ENCODE data around the gene DUS3L.
A peak's percentile ranks its signal among the peaks of the same experiment; 100 is the strongest.

DUS3L gene

GRCh38 chr19:5814852-5815246 lies 23.9 kb upstream of the DUS3L start:
- no peak overlapping the region for H3K9ac ChIP-seq (ENCODE audit: low read length)
- no peaks in the 10 kb centered on the region for H3K36me3 ChIP-seq (ENCODE audit: control insufficient read depth, insufficient read depth, low read length)
- no peaks in the 10 kb centered on the region for H3K27me3 ChIP-seq (ENCODE audit: control insufficient read depth, insufficient read depth, low read length)
- no peaks in the 10 kb centered on the region for H3K4me1 ChIP-seq (ENCODE audit: control insufficient read depth, insufficient read depth, low read length)
- no peak overlapping the region for H3K4me3 ChIP-seq (ENCODE audit: low read length)
- H3K27ac ChIP-seq (ENCODE audit: low read depth, low read length): no peak overlapping the region

- H3K4me3 ChIP-seq (ENCODE audit: low read length): no peak overlapping the region
- H3K27me3 ChIP-seq (ENCODE audit: control insufficient read depth, insufficient read depth, low read length): no peaks in the 10 kb centered on the region
- H3K36me3 ChIP-seq (ENCODE audit: control insufficient read depth, insufficient read depth, low read length): no peaks in the 10 kb centered on the region
- H3K9ac ChIP-seq (ENCODE audit: low read length): no peak overlapping the region
- no peak overlapping the region for H3K27ac ChIP-seq (ENCODE audit: low read depth, low read length)
- H3K4me1 ChIP-seq (ENCODE audit: control insufficient read depth, insufficient read depth, low read length): no peaks in the 10 kb centered on the region
Observed at GRCh38 chr19:5814123-5814851, 23.3 kb upstream of the DUS3L start.

GRCh38 chr19:5811117-5811516 lies 20.2 kb upstream of the DUS3L start:
- Histone ChIP-seq H3K4me1 (ENCODE audit: control insufficient read depth, insufficient read depth, low read length) (peaks cover 2% of the 10 kb centered on the region), H3K27ac (ENCODE audit: low read depth, low read length) (no peak overlapping the region), H3K27me3 (ENCODE audit: control insufficient read depth, insufficient read depth, low read length) (no peaks in the 10 kb centered on the region), H3K9ac (ENCODE audit: low read length) (no peak overlapping the region), H3K4me3 (ENCODE audit: low read length) (no peak overlapping the region), H3K36me3 (ENCODE audit: control insufficient read depth, insufficient read depth, low read length) (no peaks in the 10 kb centered on the region)

- Histone ChIP-seq H3K36me3 (ENCODE audit: control insufficient read depth, insufficient read depth, low read length) (no peaks in the 10 kb centered on the region), H3K4me1 (ENCODE audit: control insufficient read depth, insufficient read depth, low read length) (peaks cover 4% of the 10 kb centered on the region), H3K4me3 (ENCODE audit: low read length) (no peak overlapping the region), H3K9ac (ENCODE audit: low read length) (no peak overlapping the region), H3K27me3 (ENCODE audit: control insufficient read depth, insufficient read depth, low read length) (no peaks in the 10 kb centered on the region), H3K27ac (ENCODE audit: low read depth, low read length) (no peak overlapping the region)
Observed at GRCh38 chr19:5809469-5809868, 18.5 kb upstream of the DUS3L start.

GRCh38 chr19:5809053-5809452 lies 18.1 kb upstream of the DUS3L start:
- H3K27me3 ChIP-seq (ENCODE audit: control insufficient read depth, insufficient read depth, low read length): no peaks in the 10 kb centered on the region
- H3K9ac ChIP-seq (ENCODE audit: low read length): no peak overlapping the region
- H3K4me3 ChIP-seq (ENCODE audit: low read length): no peak overlapping the region
- peaks cover 4% of the 10 kb centered on the region for H3K4me1 ChIP-seq (ENCODE audit: control insufficient read depth, insufficient read depth, low read length)
- H3K36me3 ChIP-seq (ENCODE audit: control insufficient read depth, insufficient read depth, low read length): no peaks in the 10 kb centered on the region
- no peak overlapping the region for H3K27ac ChIP-seq (ENCODE audit: low read depth, low read length)

- Histone ChIP-seq H3K4me1 (ENCODE audit: control insufficient read depth, insufficient read depth, low read length) (peaks cover 4% of the 10 kb centered on the region), H3K9ac (ENCODE audit: low read length) (no peak overlapping the region), H3K27ac (ENCODE audit: low read depth, low read length) (no peak overlapping the region), H3K27me3 (ENCODE audit: control insufficient read depth, insufficient read depth, low read length) (no peaks in the 10 kb centered on the region), H3K4me3 (ENCODE audit: low read length) (no peak overlapping the region), H3K36me3 (ENCODE audit: control insufficient read depth, insufficient read depth, low read length) (no peaks in the 10 kb centered on the region)
Observed at GRCh38 chr19:5808120-5808816, 17.3 kb upstream of the DUS3L start.

GRCh38 chr19:5806905-5807304 lies 15.9 kb upstream of the DUS3L start:
- Histone ChIP-seq H3K4me1 (ENCODE audit: control insufficient read depth, insufficient read depth, low read length) (peaks cover 4% of the 10 kb centered on the region), H3K27ac (ENCODE audit: low read depth, low read length) (no peak overlapping the region), H3K4me3 (ENCODE audit: low read length) (no peak overlapping the region), H3K9ac (ENCODE audit: low read length) (no peak overlapping the region), H3K36me3 (ENCODE audit: control insufficient read depth, insufficient read depth, low read length) (no peaks in the 10 kb centered on the region), H3K27me3 (ENCODE audit: control insufficient read depth, insufficient read depth, low read length) (no peaks in the 10 kb centered on the region)

GRCh38 chr19:5806133-5806489 lies 15.1 kb upstream of the DUS3L start:
- H3K27me3 ChIP-seq (ENCODE audit: control insufficient read depth, insufficient read depth, low read length): no peaks in the 10 kb centered on the region
- H3K4me1 ChIP-seq (ENCODE audit: control insufficient read depth, insufficient read depth, low read length): peaks cover 4% of the 10 kb centered on the region
- H3K9ac ChIP-seq (ENCODE audit: low read length): no peak overlapping the region
- H3K4me3 ChIP-seq (ENCODE audit: low read length): no peak overlapping the region
- H3K36me3 ChIP-seq (ENCODE audit: control insufficient read depth, insufficient read depth, low read length): no peaks in the 10 kb centered on the region
- H3K27ac ChIP-seq (ENCODE audit: low read depth, low read length): peak overlapping the region; percentile 71

- H3K27me3 ChIP-seq (ENCODE audit: control insufficient read depth, insufficient read depth, low read length): no peaks in the 10 kb centered on the region
- peaks cover 4% of the 10 kb centered on the region for H3K4me1 ChIP-seq (ENCODE audit: control insufficient read depth, insufficient read depth, low read length)
- H3K4me3 ChIP-seq (ENCODE audit: low read length): peak overlapping the region; percentile 58
- H3K9ac ChIP-seq (ENCODE audit: low read length): peak overlapping the region; percentile 41
- peak overlapping the region; percentile 86 for H3K27ac ChIP-seq (ENCODE audit: low read depth, low read length)
- no peaks in the 10 kb centered on the region for H3K36me3 ChIP-seq (ENCODE audit: control insufficient read depth, insufficient read depth, low read length)
Observed at GRCh38 chr19:5805462-5806132, 14.6 kb upstream of the DUS3L start.

GRCh38 chr19:5804516-5805461 lies 13.8 kb upstream of the DUS3L start, which contains the start of gene NRTN:
Gene NRTN, plus strand, starts transcription at chr19:5805067. Its CDS starts 19,099 bp downstream, at chr19:5824166.
- Histone ChIP-seq H3K27ac (ENCODE audit: low read depth, low read length) (peak within 1 kb of the TSS; percentile 86), H3K4me1 (ENCODE audit: control insufficient read depth, insufficient read depth, low read length) (peaks cover 4% of the 10 kb centered on the region), H3K4me3 (ENCODE audit: low read length) (peak within 1 kb of the TSS; percentile 58), H3K9ac (ENCODE audit: low read length) (peak within 1 kb of the TSS; percentile 41), H3K36me3 (ENCODE audit: control insufficient read depth, insufficient read depth, low read length) (no peaks in the 10 kb centered on the region), H3K27me3 (ENCODE audit: control insufficient read depth, insufficient read depth, low read length) (no peaks in the 10 kb centered on the region)

- no peak overlapping the region for H3K9ac ChIP-seq (ENCODE audit: low read length)
- H3K4me1 ChIP-seq (ENCODE audit: control insufficient read depth, insufficient read depth, low read length): peaks cover 4% of the 10 kb centered on the region
- peak overlapping the region; percentile 43 for H3K27ac ChIP-seq (ENCODE audit: low read depth, low read length)
- peak overlapping the region; percentile 38 for H3K4me3 ChIP-seq (ENCODE audit: low read length)
- H3K27me3 ChIP-seq (ENCODE audit: control insufficient read depth, insufficient read depth, low read length): no peaks in the 10 kb centered on the region
- H3K36me3 ChIP-seq (ENCODE audit: control insufficient read depth, insufficient read depth, low read length): no peaks in the 10 kb centered on the region
Observed at GRCh38 chr19:5803752-5804515, 13.0 kb upstream of the DUS3L start.
